Activated CD4-positive, alpha-beta T cell treated with anti-CD3 and anti-CD28 coated beads for 48 hours (primary cell): ENCODE results near the gene SHLD1.
"Not testable (repeated sequence)": the region's sequence is repeated elsewhere in the genome, so short reads cannot be mapped to it uniquely, and the experiment has no call there.

Experiments used
- DNase-seq: peaks from one replicate; pipeline ENCODE4 v3.0.0-alpha.2; 2020

The SHLD1 gene

GRCh38 chr20:5737966-5738365, 12.2 kb upstream of the SHLD1 start:
- DNase-seq, result no peak

- DNase-seq, result not testable (repeated sequence)
These were observed 9.6 kb upstream of the SHLD1 start for GRCh38 chr20:5740643-5741042.

- no peak for DNase-seq
These were observed 9.1 kb upstream of the SHLD1 start for GRCh38 chr20:5741089-5741488.

GRCh38 chr20:5742041-5742440, 8.2 kb upstream of the SHLD1 start:
- no peak for DNase-seq

- no peak for DNase-seq
These were observed 4.7 kb upstream of the SHLD1 start for GRCh38 chr20:5745416-5746030.

- DNase-seq, result no peak
These were observed 4.1 kb upstream of the SHLD1 start for GRCh38 chr20:5746064-5746463.

GRCh38 chr20:5748246-5748645, 2.0 kb upstream of the SHLD1 start:
- no peak for DNase-seq

GRCh38 chr20:5749512-5749951, 669 bp upstream of the SHLD1 start:
- DNase-seq, result not testable (repeated sequence)

GRCh38 chr20:5751856-5752255, 1.7 kb downstream of the SHLD1 start:
- no peak for DNase-seq

- DNase-seq, result no peak
These were observed 3.6 kb downstream of the SHLD1 start for GRCh38 chr20:5753814-5754213.

GRCh38 chr20:5757949-5758348, 7.7 kb downstream of the SHLD1 start:
- DNase-seq, result no peak

GRCh38 chr20:5766085-5766764, 16.0 kb downstream of the SHLD1 start:
- DNase-seq, result no peak

GRCh38 chr20:5767493-5768098, 17.4 kb downstream of the SHLD1 start:
- DNase-seq, result no peak

GRCh38 chr20:5770231-5770986, 20.2 kb downstream of the SHLD1 start:
- DNase-seq, result no peak

GRCh38 chr20:5770987-5771318, 20.8 kb downstream of the SHLD1 start:
- no peak for DNase-seq

- no peak for DNase-seq
These were observed 22.5 kb downstream of the SHLD1 start for GRCh38 chr20:5772704-5773103.

GRCh38 chr20:5773589-5773988, 23.4 kb downstream of the SHLD1 start:
- no peak for DNase-seq

GRCh38 chr20:5776077-5776476, 25.9 kb downstream of the SHLD1 start:
- DNase-seq, result no peak

GRCh38 chr20:5779071-5779900, 29.1 kb downstream of the SHLD1 start:
- no peak for DNase-seq

- DNase-seq, result no peak
These were observed 30.6 kb downstream of the SHLD1 start for GRCh38 chr20:5780846-5781217.

- DNase-seq, result not testable (repeated sequence)
These were observed 31.2 kb downstream of the SHLD1 start for GRCh38 chr20:5781367-5781766.

- DNase-seq, result no peak
These were observed 31.9 kb downstream of the SHLD1 start for GRCh38 chr20:5781798-5782750.
